HG02852 (cell line): ENCODE data around the gene OR2M4.
A peak's percentile ranks its signal among the peaks of the same experiment; 100 is the strongest.
"Not testable (repeated sequence)": the region's sequence is repeated elsewhere in the genome, so short reads cannot be mapped to it uniquely, and the experiment has no call there.

Experiments used
- ATAC-seq: cut with Tn5 transposase; IDR thresholded peaks from one replicate; pipeline ENCODE4 v1.9.1; 2021; ENCODE audit warnings: mild to moderate bottlenecking, moderate library complexity; ENCODE audit not compliant: unreplicated experiment

The OR2M4 gene

GRCh38 chr1:248231117-248231516 is at the start of gene OR2M4:
OR2M4 (plus strand) TSS chr1:248231417; CDS start chr1:248238929, 7,512 bp downstream.
- ATAC-seq = no peak

- no peak for ATAC-seq
Measured at GRCh38 chr1:248183996-248184395, 47.2 kb upstream of the OR2M4 start.

GRCh38 chr1:248187363-248187762 is 43.9 kb upstream of the OR2M4 start:
- no peak for ATAC-seq

- no peak for ATAC-seq
Measured at GRCh38 chr1:248189026-248189425, 42.2 kb upstream of the OR2M4 start.

- no peak for ATAC-seq
Measured at GRCh38 chr1:248194117-248194516, 37.1 kb upstream of the OR2M4 start.

GRCh38 chr1:248196965-248197364 is 34.3 kb upstream of the OR2M4 start, which contains the start of gene OR2M3:
OR2M3 (plus strand) TSS chr1:248197265; CDS start chr1:248203068, 5,803 bp downstream.
- ATAC-seq = no peak

- ATAC-seq = no peak
Measured at GRCh38 chr1:248215880-248216279, 15.3 kb upstream of the OR2M4 start.

- ATAC-seq = no peak
Measured at GRCh38 chr1:248225537-248225936, 5.7 kb upstream of the OR2M4 start.

- no peak for ATAC-seq
Measured at GRCh38 chr1:248229360-248229908, 1.8 kb upstream of the OR2M4 start.

GRCh38 chr1:248239478-248239877 is 8.3 kb downstream of the OR2M4 start:
- no peak for ATAC-seq

- ATAC-seq = peak; percentile 83
Measured at GRCh38 chr1:248243204-248243603, 12.0 kb downstream of the OR2M4 start.

- ATAC-seq = not testable (repeated sequence)
Measured at GRCh38 chr1:248259309-248259708, 28.1 kb downstream of the OR2M4 start.

- no peak for ATAC-seq
Measured at GRCh38 chr1:248268178-248268577, 37.0 kb downstream of the OR2M4 start.

GRCh38 chr1:248273225-248273624 is 42.0 kb downstream of the OR2M4 start:
- ATAC-seq = not testable (repeated sequence)

- ATAC-seq = no peak
Measured at GRCh38 chr1:248277876-248278275, 46.7 kb downstream of the OR2M4 start, which contains the start of gene OR2T33. OR2T33 (minus strand) TSS chr1:248277976; CDS start chr1:248273814, 4,162 bp downstream.

- no peak for ATAC-seq
Measured at GRCh38 chr1:248288391-248288790, 57.2 kb downstream of the OR2M4 start.
